ENCODE results near the gene CDCA4.
A peak's percentile ranks its signal among the peaks of the same experiment; 100 is the strongest.

The CDCA4 gene

GRCh38 chr14:105059035-105059924 lies 38.4 kb upstream of the CDCA4 start:
- in situ Hi-C loops (cut with MboI; ENCODE audit: low pct_unique_long_range_greater_than_20kb, low sequenced_read_pairs): no loop called here

GRCh38 chr14:105058521-105059034 lies 37.7 kb upstream of the CDCA4 start:
- in situ Hi-C loops (cut with MboI; ENCODE audit: low pct_unique_long_range_greater_than_20kb, low sequenced_read_pairs): no loop called here

More at GRCh38 chr14:105059035-105059924, 38.4 kb upstream of the CDCA4 start:
- DNase-seq: peak; percentile 44

DNA sequence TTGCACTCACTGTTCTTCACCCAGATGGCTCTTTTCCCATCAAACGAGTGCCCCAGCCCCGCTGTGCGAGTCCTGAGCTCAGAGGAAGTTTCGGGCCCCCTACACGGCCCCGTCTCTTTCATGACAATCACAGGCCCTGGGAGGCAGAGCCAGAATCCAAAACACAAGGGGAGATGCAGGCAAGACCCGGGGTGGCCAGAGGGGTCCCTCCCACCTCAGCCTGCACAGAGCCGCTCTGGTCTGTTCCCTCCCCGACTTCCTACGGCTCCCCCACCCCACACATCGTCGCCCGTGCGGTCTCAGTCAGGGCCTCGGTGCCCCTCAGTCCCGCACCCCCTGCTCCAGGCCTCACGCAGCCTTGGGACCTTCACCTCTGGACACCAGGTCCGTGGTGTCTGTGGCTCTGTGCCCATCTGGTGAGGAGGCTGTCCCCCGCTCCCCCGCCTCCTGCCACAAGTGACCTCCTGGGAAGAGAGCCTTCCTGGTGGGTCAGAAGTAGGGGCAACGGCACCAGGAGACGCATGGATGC lies 35.5 kb upstream of the CDCA4 start:
- in situ Hi-C loops (cut with MboI; ENCODE audit: low pct_unique_long_range_greater_than_20kb, low sequenced_read_pairs): no loop called here
- DNase-seq: no peak

More at GRCh38 chr14:105058521-105059034, 37.7 kb upstream of the CDCA4 start:
- DNase-seq: no peak

DNA sequence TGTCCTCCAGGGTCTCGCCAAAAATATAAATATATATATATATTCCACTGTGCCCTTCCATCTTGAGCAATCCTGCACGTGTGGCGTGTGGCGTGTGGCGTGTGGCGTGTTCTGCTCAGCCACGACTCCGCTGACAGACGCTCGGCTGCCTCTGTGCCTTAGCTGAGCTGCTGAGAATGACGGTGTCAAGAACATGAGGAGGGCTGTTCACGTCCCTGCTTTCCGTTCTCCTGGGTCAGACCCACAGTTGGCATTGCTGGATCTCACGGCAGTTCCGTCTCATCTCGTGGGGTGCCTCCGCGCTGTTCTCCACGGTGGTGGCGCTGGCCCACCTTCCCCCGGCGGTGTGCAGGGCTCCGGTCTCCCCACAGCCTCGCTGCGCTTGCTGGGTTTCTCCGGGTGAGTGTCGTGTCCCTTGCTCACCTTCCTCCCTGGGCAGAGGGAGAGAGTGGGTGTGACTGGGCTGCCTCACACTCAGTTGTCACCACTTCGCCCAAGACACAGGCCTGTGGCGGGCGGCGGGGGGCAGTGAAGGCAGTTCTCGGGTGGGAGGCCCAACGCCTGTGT lies 34.9 kb upstream of the CDCA4 start:
- DNase-seq: no peak
- in situ Hi-C loops (cut with MboI; ENCODE audit: low pct_unique_long_range_greater_than_20kb, low sequenced_read_pairs): no loop called here

DNA sequence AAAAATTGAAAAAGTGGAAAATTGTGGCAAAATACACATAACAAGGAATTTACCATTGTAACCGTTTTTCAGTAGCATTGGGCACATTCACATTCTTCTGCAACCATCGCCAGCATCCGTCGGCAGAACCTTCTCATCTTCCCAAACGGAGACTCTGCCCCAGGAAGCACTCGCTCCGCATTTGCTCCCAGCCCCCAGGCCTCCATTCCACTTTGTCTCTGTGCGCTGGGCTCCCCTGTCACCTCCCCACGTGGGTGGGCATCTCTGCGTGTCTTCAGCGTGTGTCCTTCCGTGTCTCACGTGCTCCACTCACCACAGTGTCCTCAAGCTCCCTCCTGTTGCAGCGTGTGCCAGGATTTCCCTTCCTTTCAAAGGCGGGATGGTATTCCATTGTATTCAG lies 34.5 kb upstream of the CDCA4 start:
- no peak for DNase-seq
- in situ Hi-C loops (cut with MboI; ENCODE audit: low pct_unique_long_range_greater_than_20kb, low sequenced_read_pairs): no loop called here

DNA sequence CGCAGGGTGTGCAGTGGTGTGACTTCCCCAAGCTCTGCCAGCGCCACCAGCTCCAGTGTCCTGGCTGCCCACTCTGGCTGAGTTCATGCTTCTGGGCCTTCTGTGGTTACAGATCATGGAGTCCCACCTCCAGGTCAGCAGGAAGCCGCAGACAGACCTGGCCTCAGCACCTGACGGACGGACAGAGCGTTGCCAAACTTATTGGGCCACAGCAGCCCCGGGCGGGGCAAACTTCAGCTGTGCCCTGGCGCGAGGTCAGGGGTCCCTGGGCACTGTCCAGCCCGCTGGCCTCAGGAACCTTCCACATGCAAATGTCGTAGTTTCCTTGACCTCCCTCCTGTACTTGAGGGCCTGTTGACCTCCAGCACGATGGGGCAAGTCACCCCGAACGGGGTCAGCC lies 33.1 kb upstream of the CDCA4 start:
- in situ Hi-C loops (cut with MboI; ENCODE audit: low pct_unique_long_range_greater_than_20kb, low sequenced_read_pairs): no loop called here
- DNase-seq: no peak

DNA sequence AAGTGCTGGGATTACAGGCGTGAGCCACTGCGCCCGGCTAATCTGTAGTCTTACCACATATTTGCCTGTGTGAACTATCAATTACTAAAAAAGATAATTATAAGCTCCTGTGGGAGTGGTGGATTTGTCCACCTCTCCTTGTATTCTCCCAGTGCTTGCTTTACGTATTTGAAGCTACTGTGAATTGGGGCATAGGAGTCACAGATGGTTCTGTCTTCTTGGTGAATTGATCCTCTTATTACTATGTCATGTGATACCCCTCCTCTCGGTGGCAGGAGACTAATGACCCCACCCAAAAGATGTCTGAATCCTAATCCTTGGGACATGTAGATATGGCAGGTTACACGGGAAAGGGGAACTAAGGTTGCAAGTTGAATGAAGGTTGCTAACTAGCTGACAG lies 32.5 kb upstream of the CDCA4 start:
- in situ Hi-C loops (cut with MboI; ENCODE audit: low pct_unique_long_range_greater_than_20kb, low sequenced_read_pairs): no loop called here
- DNase-seq: no peak

DNA sequence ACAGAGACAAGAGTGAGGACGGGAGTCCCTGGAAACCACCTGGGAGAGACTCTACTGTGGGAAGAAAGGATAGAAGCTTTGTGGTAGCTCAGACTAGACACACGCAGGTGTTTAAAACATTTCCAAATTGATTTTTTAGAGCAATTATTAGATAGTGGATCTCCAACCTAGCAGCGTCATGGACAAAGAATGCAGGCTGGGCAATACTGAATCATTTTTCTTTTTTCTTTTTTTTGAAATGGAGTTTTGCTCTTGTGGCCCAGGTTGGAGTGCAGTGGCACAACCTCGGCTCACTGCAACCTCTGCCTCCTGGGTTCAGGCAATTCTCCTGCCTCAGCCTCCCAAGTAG lies 31.2 kb upstream of the CDCA4 start:
- no peak for DNase-seq
- in situ Hi-C loops (cut with MboI; ENCODE audit: low pct_unique_long_range_greater_than_20kb, low sequenced_read_pairs): no loop called here

- no peak for DNase-seq
- in situ Hi-C loops (cut with MboI; ENCODE audit: low pct_unique_long_range_greater_than_20kb, low sequenced_read_pairs): no loop called here
Observed at GRCh38 chr14:105051182-105052109, 30.6 kb upstream of the CDCA4 start.

- in situ Hi-C loops (cut with MboI; ENCODE audit: low pct_unique_long_range_greater_than_20kb, low sequenced_read_pairs): no loop called here
Observed at GRCh38 chr14:105050551-105050897, 29.6 kb upstream of the CDCA4 start.

GRCh38 chr14:105049753-105050550 lies 29.1 kb upstream of the CDCA4 start:
- in situ Hi-C loops (cut with MboI; ENCODE audit: low pct_unique_long_range_greater_than_20kb, low sequenced_read_pairs): loop anchor here (10.0 kb wide), 1 partner anchor 75 kb away; the partner anchor contains the start of gene AHNAK2
- no peak for DNase-seq

More at GRCh38 chr14:105050551-105050897, 29.6 kb upstream of the CDCA4 start:
- DNase-seq: peak; percentile 79

DNA sequence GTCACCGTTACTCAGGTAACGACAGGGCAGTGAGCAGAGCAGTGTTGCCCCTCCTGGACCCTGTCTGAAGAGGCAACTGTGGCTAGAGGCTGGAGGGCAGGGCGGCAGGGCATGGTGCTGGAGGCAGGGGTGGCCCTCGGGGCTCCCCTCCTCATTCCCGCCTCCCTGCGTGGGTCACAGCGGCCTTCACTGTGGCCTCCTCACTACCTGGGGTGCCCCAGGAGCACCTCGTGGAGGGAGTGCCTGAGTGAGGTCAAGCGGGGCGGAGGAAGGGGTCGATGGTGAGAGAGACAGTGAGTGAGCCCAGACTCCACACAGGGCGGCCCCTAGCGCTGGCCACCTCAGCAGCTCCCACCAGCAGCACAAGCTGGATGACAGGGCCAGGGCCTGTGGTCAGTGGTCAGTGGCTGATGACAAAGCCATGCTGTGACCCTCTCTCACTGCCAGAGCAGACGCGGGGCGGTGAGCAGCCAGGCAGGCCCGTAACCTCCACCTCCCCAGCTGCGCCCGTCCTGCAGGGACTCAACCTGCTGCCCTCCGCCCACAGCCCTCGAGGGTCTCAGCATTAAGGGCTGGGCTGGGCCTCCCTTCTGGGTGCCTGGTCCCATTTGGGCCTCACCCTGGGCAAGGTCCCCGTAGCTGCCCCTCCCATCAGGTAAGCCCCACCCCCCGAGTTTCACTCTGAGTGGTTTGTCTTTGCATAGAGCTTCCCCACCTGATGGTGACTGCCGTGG lies 26.6 kb upstream of the CDCA4 start:
- in situ Hi-C loops (cut with MboI; ENCODE audit: low pct_unique_long_range_greater_than_20kb, low sequenced_read_pairs): loop anchor here (10.0 kb wide), 1 partner anchor 73 kb away; the partner anchor contains the start of gene AHNAK2
- no peak for DNase-seq

DNA sequence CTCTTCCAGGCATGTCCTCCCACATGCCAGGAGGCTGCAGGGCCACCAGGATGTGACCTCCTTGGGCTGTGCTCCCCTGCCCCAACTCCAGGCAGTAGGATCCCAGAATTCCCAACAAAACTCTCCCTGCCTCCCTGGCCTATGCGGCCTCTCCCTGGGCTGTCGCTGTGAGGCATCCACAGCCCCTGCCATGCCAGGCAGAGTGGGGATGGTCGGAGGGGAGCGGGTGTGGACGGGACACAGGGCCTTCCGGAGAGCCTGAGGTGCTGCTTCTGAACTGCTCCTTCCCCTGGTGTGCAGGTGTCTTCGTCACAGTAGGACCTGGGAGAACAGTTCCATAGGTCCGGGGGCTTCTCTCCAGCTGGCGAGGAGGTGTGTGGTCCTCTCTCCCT lies 26.0 kb upstream of the CDCA4 start:
- in situ Hi-C loops (cut with MboI; ENCODE audit: low pct_unique_long_range_greater_than_20kb, low sequenced_read_pairs): loop anchor here (10.0 kb wide), 1 partner anchor 72 kb away; the partner anchor contains the start of gene AHNAK2
- DNase-seq: no peak

DNA sequence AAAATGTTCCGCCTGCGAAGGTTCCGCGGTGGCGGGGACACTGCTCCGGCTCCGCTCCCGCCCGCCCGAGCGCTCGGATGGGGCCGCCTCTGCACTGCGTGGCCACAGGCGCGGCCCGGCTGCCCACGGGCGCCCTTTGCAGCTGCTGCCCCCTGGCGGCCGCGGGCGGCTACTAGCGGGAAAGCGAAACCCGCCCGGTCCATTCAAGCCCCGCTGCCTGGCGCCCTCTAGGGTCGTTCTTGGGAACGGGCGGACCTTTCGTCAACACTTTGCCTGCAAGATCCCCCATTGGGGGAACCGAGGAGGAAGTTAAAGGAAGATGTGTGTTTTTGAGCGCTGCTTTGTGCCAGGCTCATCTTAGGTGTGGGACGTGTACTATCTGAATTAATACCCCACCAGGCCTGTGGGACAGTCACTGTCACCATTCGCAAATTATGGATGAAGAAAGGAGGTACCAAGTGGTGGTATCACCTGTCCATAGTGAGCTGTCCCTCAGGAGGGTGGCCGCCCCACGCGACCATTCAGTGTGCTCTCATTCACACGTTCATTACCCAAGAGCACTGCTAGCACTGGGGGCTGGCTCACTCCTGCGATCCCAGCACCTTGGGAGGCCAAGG lies 24.9 kb upstream of the CDCA4 start:
- peak; percentile 96 for DNase-seq
- in situ Hi-C loops (cut with MboI; ENCODE audit: low pct_unique_long_range_greater_than_20kb, low sequenced_read_pairs): loop anchor here (10.0 kb wide), 1 partner anchor 71 kb away; the partner anchor contains the start of gene AHNAK2

DNA sequence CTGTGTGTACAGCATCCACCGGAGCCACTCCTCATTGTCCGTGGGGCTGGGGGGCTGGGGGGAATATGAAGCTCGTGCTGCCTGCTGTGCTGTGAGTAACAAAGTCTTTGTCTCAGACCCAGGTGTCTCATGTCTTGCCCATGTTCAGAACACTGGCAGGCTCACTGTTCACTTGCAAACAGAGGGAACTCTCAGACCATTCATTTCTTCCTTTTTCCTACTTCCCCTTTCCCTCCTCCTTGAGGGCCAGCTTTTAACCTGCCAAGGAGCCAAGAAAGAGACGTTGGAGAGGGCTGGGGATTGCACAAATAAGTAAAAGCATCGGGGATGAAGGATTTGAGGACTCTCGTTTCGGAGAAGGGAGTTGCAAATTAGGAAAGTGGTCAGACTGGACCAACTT lies 22.8 kb upstream of the CDCA4 start:
- in situ Hi-C loops (cut with MboI; ENCODE audit: low pct_unique_long_range_greater_than_20kb, low sequenced_read_pairs): loop anchor here (10.0 kb wide), 1 partner anchor 69 kb away; the partner anchor contains the start of gene AHNAK2
- DNase-seq: peak; percentile 60

GRCh38 chr14:105042813-105043212 lies 21.9 kb upstream of the CDCA4 start:
- DNase-seq: no peak

More at GRCh38 chr14:105042813-105043212, 21.9 kb upstream of the CDCA4 start:
- in situ Hi-C loops (cut with MboI; ENCODE audit: low pct_unique_long_range_greater_than_20kb, low sequenced_read_pairs): loop anchor here (10.0 kb wide), 1 partner anchor 68 kb away; the partner anchor contains the start of gene AHNAK2

Data from KBM-7 (cell line).